CD4-positive, alpha-beta T cell treated with Interleukin-21 for 1 hour (primary cell): ENCODE measurements around the gene CHRNA7.
"Not testable (repeated sequence)": the region's sequence is repeated elsewhere in the genome, so short reads cannot be mapped to it uniquely, and the experiment has no call there.

Source experiments
- DNase-seq: peaks from one replicate; pipeline ENCODE4 v3.0.0-alpha.2; 2020

CHRNA7 gene

DNA sequence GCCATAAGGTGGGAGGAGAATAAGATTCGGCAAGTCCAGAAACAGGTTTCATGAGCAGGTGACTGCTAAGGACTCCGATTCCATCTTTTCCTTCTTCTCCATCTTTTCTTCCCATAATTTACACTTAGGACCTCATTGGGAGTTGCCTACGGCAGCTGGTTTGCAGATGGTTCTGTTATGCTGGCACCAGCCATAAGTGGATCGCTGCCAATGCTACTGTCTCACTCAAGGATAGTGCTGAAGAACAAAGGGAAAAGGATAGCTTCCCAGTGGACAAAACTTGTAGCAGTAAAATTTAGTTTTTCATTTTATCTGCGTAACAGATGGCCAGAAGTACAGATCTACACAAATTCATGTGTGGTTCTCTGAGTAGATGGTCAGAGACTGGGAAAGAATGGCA is 178.8 kb downstream of the CHRNA7 start:
- DNase-seq = not testable (repeated sequence)

DNA sequence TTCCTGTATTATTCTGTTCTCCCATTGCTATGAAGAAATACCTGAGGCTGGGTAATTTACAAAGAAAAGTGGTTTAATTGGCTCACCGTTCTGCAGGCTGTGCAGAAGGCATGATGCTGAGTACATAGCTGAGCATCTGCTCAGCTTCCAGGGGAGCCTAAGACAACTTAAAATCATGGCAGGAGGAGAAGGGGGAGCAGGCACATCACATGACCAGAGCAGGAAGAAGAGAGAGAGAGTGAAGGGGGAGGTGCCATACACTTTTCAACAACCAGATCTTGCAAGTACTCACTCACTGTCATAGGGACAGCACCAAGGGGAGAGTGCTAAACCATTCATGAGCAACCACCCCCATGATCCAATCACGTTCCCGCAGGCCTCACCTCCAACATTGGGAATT is 188.4 kb downstream of the CHRNA7 start:
- DNase-seq = no peak
